H9 (cell line): ENCODE results near the gene PNPLA6. TPM values are rescaled to one million over a fixed set of nuclear protein-coding genes. Genes with fewer than 3 reads are reported as not detected.

Source experiments
- DNase-seq: peaks from one replicate; pipeline ENCODE4 v3.0.0-alpha.2; 2017
- H2AFZ ChIP-seq: one replicate; pipeline ENCODE4 v1.6.1; 2013; ENCODE audit warnings: mild to moderate bottlenecking, low read length, control low read depth, moderate library complexity
- H2AK5ac ChIP-seq: 2 replicates; pipeline ENCODE4 v1.6.1; 2013; ENCODE audit warnings: low read length, control low read depth, mixed read lengths; ENCODE audit not compliant: insufficient read length
- H2BK120ac ChIP-seq: one replicate; pipeline ENCODE4 v1.6.1; 2013; ENCODE audit warnings: low read depth, mild to moderate bottlenecking, low read length, control low read depth, inconsistent platforms; ENCODE audit not compliant: poor library complexity, severe bottlenecking
- H2BK12ac ChIP-seq: 2 replicates; pipeline ENCODE4 v1.6.1; 2013; ENCODE audit warnings: low read length, control low read depth, mixed read lengths, low read depth; ENCODE audit not compliant: insufficient read length
- H2BK15ac ChIP-seq: 2 replicates; pipeline ENCODE4 v1.6.1; 2013; ENCODE audit warnings: low read depth, low read length, control low read depth
- H2BK20ac ChIP-seq: one replicate; pipeline ENCODE4 v1.6.1; 2013; ENCODE audit warnings: low read depth, mild to moderate bottlenecking, low read length, control low read depth, inconsistent platforms; ENCODE audit not compliant: poor library complexity, severe bottlenecking
- H2BK5ac ChIP-seq: 2 replicates; pipeline ENCODE4 v1.6.1; 2013; ENCODE audit warnings: low read length, control low read depth, mixed read lengths; ENCODE audit not compliant: insufficient read length
- H3K14ac ChIP-seq: 2 replicates; pipeline ENCODE4 v1.6.1; 2013; ENCODE audit warnings: low read length, control low read depth; ENCODE audit not compliant: insufficient read depth
- H3K18ac ChIP-seq: 2 replicates; pipeline ENCODE4 v1.6.1; 2013; ENCODE audit warnings: low read depth, mild to moderate bottlenecking, mixed read lengths, low read length, control low read depth; ENCODE audit not compliant: insufficient read length
- H3K23ac ChIP-seq: 2 replicates; pipeline ENCODE4 v1.6.1; 2013; ENCODE audit warnings: low read length, control low read depth, mixed read lengths, low read depth; ENCODE audit not compliant: insufficient read length
- H3K23me2 ChIP-seq: 2 replicates; pipeline ENCODE4 v1.6.1; 2013; ENCODE audit warnings: low read depth, mild to moderate bottlenecking, mixed read lengths, low read length, control low read depth; ENCODE audit not compliant: insufficient read length, poor library complexity, severe bottlenecking
- H3K27ac ChIP-seq: 2 replicates; pipeline ENCODE4 v1.5.1; 2013; ENCODE audit warnings: low read length, control low read depth, mixed read lengths, low read depth; ENCODE audit not compliant: insufficient read length
- H3K27me3 ChIP-seq: 2 replicates; pipeline ENCODE4 v1.6.1; 2013; ENCODE audit warnings: low read length, control low read depth, inconsistent platforms; ENCODE audit not compliant: insufficient read depth
- H3K4ac ChIP-seq: 2 replicates; pipeline ENCODE4 v1.6.1; 2013; ENCODE audit warnings: low read depth, mild to moderate bottlenecking, control low read depth, inconsistent platforms, low read length, moderate library complexity
- H3K4me1 ChIP-seq: 2 replicates; pipeline ENCODE4 v1.6.1; 2013; ENCODE audit warnings: low read length, control low read depth, inconsistent platforms; ENCODE audit not compliant: insufficient read depth
- H3K4me2 ChIP-seq: 2 replicates; pipeline ENCODE4 v1.6.1; 2013; ENCODE audit warnings: low read length, control low read depth, mixed read lengths; ENCODE audit not compliant: insufficient read length, insufficient read depth
- H3K56ac ChIP-seq: 2 replicates; pipeline ENCODE4 v1.6.1; 2013; ENCODE audit warnings: low read depth, mild to moderate bottlenecking, mixed read lengths, low read length, control low read depth; ENCODE audit not compliant: insufficient read length
- H3K79me1 ChIP-seq: 2 replicates; pipeline ENCODE4 v1.6.1; 2013; ENCODE audit warnings: low read depth, mild to moderate bottlenecking, moderate library complexity, low read length, control low read depth, inconsistent platforms; ENCODE audit not compliant: insufficient read depth, poor library complexity, severe bottlenecking
- H3K79me2 ChIP-seq: 2 replicates; pipeline ENCODE4 v1.6.1; 2013; ENCODE audit warnings: low read length, control low read depth, inconsistent platforms; ENCODE audit not compliant: insufficient read depth
- H3K9ac ChIP-seq: 2 replicates; pipeline ENCODE4 v1.6.1; 2013; ENCODE audit warnings: low read length, control low read depth, mixed read lengths; ENCODE audit not compliant: insufficient read length; ENCODE audit errors: extremely low read depth
- H3K9me3 ChIP-seq: one replicate; pipeline ENCODE4 v1.6.1; 2013; ENCODE audit warnings: low read depth, low read length, inconsistent platforms; ENCODE audit not compliant: control insufficient read depth
- H3T11ph ChIP-seq: one replicate; pipeline ENCODE4 v1.6.1; 2013; ENCODE audit warnings: mild to moderate bottlenecking, low read length, control low read depth, inconsistent platforms
- H4K20me1 ChIP-seq: one replicate; pipeline ENCODE4 v1.6.1; 2013; ENCODE audit not compliant: control insufficient read depth, insufficient read length, insufficient read depth
- H4K5ac ChIP-seq: 2 replicates; pipeline ENCODE4 v1.6.1; 2013; ENCODE audit warnings: low read depth, mild to moderate bottlenecking, mixed read lengths, low read length, control low read depth; ENCODE audit not compliant: insufficient read length
- H4K8ac ChIP-seq: replicated peaks from 2 replicates; pipeline ENCODE4 v1.6.1; 2013; ENCODE audit warnings: low read length, control low read depth, mixed read lengths, low read depth; ENCODE audit not compliant: insufficient read length
- H4K91ac ChIP-seq: 2 replicates; pipeline ENCODE4 v1.6.1; 2013; ENCODE audit warnings: low read depth, mild to moderate bottlenecking, moderate library complexity, mixed read lengths, low read length, control low read depth; ENCODE audit not compliant: insufficient read length
- H3K27ac Mint-ChIP-seq, 3 experiments: 2 replicates in 2 of 3; 3 replicates in 1 of 3; pipeline ENCODE4 v1.8.0; 2020 to 2021; ENCODE audit warnings: mixed read lengths in 3 of 3, mild to moderate bottlenecking in 1 of 3, moderate library complexity in 1 of 3
- H3K27me3 Mint-ChIP-seq: 2 replicates; pipeline ENCODE4 v1.8.0; 2021; ENCODE audit warnings: low read depth, mild to moderate bottlenecking, moderate library complexity, mixed read lengths
- H3K36me3 Mint-ChIP-seq, 3 experiments: 2 replicates in 2 of 3; 3 replicates in 1 of 3; pipeline ENCODE4 v1.8.0; 2020 to 2021; ENCODE audit warnings: low read depth in 3 of 3, mixed read lengths in 3 of 3; ENCODE audit not compliant: insufficient read depth in 1 of 3
- H3K4me1 Mint-ChIP-seq, 2 experiments: 2 replicates each; pipeline ENCODE4 v1.8.0; 2020; ENCODE audit warnings: mixed read lengths in 2 of 2
- H3K4me3 Mint-ChIP-seq, 2 experiments: 2 replicates in 1 of 2; 3 replicates in 1 of 2; pipeline ENCODE4 v1.8.0; 2020 to 2021; ENCODE audit warnings: mild to moderate bottlenecking in 2 of 2, mixed read lengths in 2 of 2, moderate library complexity in 1 of 2
- H3K9me3 Mint-ChIP-seq, 2 experiments: 2 replicates in 1 of 2; 3 replicates in 1 of 2; pipeline ENCODE4 v1.8.0; 2020; ENCODE audit warnings: mild to moderate bottlenecking in 2 of 2, mixed read lengths in 2 of 2, moderate library complexity in 1 of 2
- CTCF ChIP-seq: fragments of 200-600 bp; sonication (generic); conservative IDR thresholded peaks from 3 replicates; pipeline ENCODE4 v1.8.0; 2021; ENCODE audit warnings: antibody characterized with exemption, mild to moderate bottlenecking
- WGBS: extraction: QIAGEN DNeasy Blood & Tissue Kit; methylation state at CpG from one replicate; pipeline ENCODE4 v1.1.7; 2013; ENCODE audit warnings: missing lambda C conversion rate, low lambda C conversion rate, mixed read lengths; ENCODE audit not compliant: insufficient read length; ENCODE audit errors: extremely low coverage; 5-methylcytosine and 5-hydroxymethylcytosine counted together
- total RNA-seq: library from RNA; stranded (reverse); gene quantifications from 2 replicates; pipeline ENCODE4 v1.2.1, GENCODE V29; 2021

PNPLA6 gene
- total RNA-seq, 1 experiment from 2014 or later: 130 TPM

- Histone ChIP-seq H2BK15ac (no peak overlapping the region), H3T11ph (no peak overlapping the region), H2BK120ac (peak overlapping the region; percentile 26), H3K23ac (no peak overlapping the region), H3K79me2 (no peaks in the 10 kb centered on the region), H4K20me1 (no peaks in the 10 kb centered on the region), H3K4ac (no peak overlapping the region), H3K4me2 (peak overlapping the region; percentile 27), H2BK5ac (no peak overlapping the region), H2BK12ac (no peak overlapping the region), H3K9ac (peak overlapping the region; percentile 51), H3K79me1 (no peaks in the 10 kb centered on the region), H4K8ac (no peak overlapping the region), H4K5ac (peak overlapping the region; percentile 92), H3K9me3 (no peaks in the 10 kb centered on the region), H2BK20ac (no peak overlapping the region), H3K27ac (peak overlapping the region; percentile 72), H4K91ac (no peak overlapping the region), H2AK5ac (no peak overlapping the region), H3K23me2 (peaks cover 3% of the 10 kb centered on the region), H3K14ac (no peak overlapping the region), H3K27me3 (no peaks in the 10 kb centered on the region), H2AFZ (peak overlapping the region; percentile 84), H3K18ac (peak overlapping the region; percentile 84), H3K56ac (no peak overlapping the region), H3K4me1 (peaks cover 5% of the 10 kb centered on the region; the same call in 1 of the 2 replicates)
- Mint-ChIP-seq H3K27me3 (peaks cover 3% of the 10 kb centered on the region; the same call in 1 of the 2 replicates), H3K9me3 (no peaks in the 10 kb centered on the region), H3K4me1 (peaks cover 8 to 18% of the 10 kb centered on the region in 2 experiments), H3K4me3 (peak overlapping the region in 1 of 2 experiments; percentile 64; a peak in 3 of 5 replicates), H3K36me3 (no peaks in the 10 kb centered on the region), H3K27ac (peak overlapping the region in 2 of 3 experiments; percentile 97 to 98; a peak in 4 of 7 replicates)
- no CpG with 5 or more reads among the region's 11 CpGs for WGBS
- TF ChIP-seq CTCF: peak; percentile 15; the same call in 1 of the 3 replicates
- no peak for DNase-seq
Observed at GRCh38 chr19:7489609-7490044, 45.9 kb upstream of the PNPLA6 start.
